ENCODE data around the gene DCDC2B. TPM values are rescaled to one million over a fixed set of nuclear protein-coding genes. Genes with fewer than 3 reads are reported as not detected.

Gene DCDC2B
- total RNA-seq, 1 experiment from 2014 or later = not detected

DNA sequence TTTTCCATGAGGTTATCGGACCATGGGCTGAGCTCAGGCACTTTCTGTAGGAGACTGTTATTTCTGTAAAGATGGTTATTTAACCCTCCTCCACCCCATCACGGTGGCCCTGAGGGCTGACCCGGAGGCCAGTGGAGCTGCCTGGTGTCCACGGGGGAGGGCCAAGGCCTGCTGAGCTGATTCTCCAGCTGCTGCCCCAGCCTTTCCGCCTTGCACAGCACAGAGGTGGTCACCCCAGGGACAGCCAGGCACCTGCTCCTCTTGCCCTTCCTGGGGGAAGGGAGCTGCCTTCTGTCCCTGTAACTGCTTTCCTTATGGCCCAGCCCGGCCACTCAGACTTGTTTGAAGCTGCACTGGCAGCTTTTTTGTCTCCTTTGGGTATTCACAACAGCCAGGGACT, 11.1 kb upstream of the DCDC2B start:
- H3K36me3 ChIP-seq (ENCODE audit: insufficient read depth, low read length, poor library complexity, severe bottlenecking) = peaks cover 44% of the 10 kb centered on the region
- CTCF ChIA-PET = no interaction called here

DNA sequence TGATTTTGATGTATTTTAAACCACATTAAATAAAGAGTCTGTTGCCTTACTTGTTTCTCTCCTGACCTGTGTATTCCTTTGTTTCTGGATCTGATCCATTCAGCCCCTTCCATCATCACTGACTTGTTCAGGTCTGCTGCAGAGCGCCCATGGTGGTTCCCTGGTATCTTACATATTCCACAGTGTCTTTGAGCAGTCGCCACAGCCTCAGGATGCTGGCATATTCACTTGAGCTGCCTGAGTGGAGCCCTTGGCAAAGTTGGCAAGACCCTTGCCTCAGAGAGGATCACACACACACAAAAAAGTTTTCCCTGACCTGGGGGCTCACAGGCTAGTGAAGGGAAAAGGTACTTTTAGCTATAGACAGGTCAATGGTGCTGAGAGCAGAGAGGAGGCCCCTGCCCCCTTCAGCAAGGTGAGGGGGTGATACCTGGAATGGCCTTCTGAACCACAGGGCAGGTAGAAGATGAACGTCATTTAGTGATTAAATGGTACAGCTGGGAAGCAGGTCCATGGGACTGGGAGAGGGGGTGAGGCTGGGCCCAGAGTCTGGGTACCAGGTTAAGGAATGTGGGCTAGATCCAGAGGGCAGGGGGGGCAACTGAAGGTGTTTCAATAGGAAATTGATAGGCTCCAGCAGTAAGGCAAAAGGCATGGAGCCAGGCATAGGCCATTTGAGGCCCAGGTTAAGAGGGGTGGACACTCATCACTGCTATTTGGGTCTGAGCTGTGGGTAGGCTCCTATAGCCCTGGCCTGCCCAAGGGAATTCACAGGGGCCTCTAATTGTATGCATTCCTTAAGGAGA, 10.4 kb upstream of the DCDC2B start:
- Histone ChIP-seq H3K4me1 (ENCODE audit: insufficient read depth, low read length, poor library complexity, severe bottlenecking) (peaks cover 14% of the 10 kb centered on the region), H3K27ac (ENCODE audit: low read depth, low read length, poor library complexity, severe bottlenecking) (no peak overlapping the region), H3K36me3 (ENCODE audit: insufficient read depth, low read length, poor library complexity, severe bottlenecking) (peaks cover 38% of the 10 kb centered on the region), H3K9me3 (ENCODE audit: low read depth, low read length, poor library complexity, severe bottlenecking) (no peaks in the 10 kb centered on the region), H3K27me3 (replicated peaks; ENCODE audit: insufficient read depth, low read depth, low read length, poor library complexity) (no peaks in the 10 kb centered on the region), H3K4me3 (ENCODE audit: low read depth, low read length, poor library complexity, severe bottlenecking) (no peak overlapping the region)
- ChIA-PET CTCF (no interaction called here), POLR2A (ENCODE audit: low non-redundant PET) (no interaction called here)
- intact Hi-C loops (cut with micrococcal nuclease; ENCODE audit: unreplicated experiment) = no loop called here
- no peak for DNase-seq (ENCODE audit: low spot score)
- no TSS peak for BruUV-seq (replicated peaks)
- TF ChIP-seq, protein P1, sequence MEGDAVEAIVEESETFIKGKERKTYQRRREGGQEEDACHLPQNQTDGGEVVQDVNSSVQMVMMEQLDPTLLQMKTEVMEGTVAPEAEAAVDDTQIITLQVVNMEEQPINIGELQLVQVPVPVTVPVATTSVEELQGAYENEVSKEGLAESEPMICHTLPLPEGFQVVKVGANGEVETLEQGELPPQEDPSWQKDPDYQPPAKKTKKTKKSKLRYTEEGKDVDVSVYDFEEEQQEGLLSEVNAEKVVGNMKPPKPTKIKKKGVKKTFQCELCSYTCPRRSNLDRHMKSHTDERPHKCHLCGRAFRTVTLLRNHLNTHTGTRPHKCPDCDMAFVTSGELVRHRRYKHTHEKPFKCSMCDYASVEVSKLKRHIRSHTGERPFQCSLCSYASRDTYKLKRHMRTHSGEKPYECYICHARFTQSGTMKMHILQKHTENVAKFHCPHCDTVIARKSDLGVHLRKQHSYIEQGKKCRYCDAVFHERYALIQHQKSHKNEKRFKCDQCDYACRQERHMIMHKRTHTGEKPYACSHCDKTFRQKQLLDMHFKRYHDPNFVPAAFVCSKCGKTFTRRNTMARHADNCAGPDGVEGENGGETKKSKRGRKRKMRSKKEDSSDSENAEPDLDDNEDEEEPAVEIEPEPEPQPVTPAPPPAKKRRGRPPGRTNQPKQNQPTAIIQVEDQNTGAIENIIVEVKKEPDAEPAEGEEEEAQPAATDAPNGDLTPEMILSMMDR (conservative IDR thresholded peaks at IDR 0.05; ENCODE audit: low read depth, low read length) = no peak
- TF ChIP-seq EZH2 (IDR thresholded peaks at IDR 0.05; ENCODE audit: borderline replicate concordance, low read depth, low read length, poor library complexity, severe bottlenecking) = no peak

More for the DNA sequence above, 11.1 kb upstream of the DCDC2B start:
- no peak for DNase-seq (ENCODE audit: low spot score)
- Histone ChIP-seq H3K9me3 (ENCODE audit: low read depth, low read length, poor library complexity, severe bottlenecking) (no peaks in the 10 kb centered on the region), H3K4me1 (ENCODE audit: insufficient read depth, low read length, poor library complexity, severe bottlenecking) (peaks cover 14% of the 10 kb centered on the region), H3K4me3 (ENCODE audit: low read depth, low read length, poor library complexity, severe bottlenecking) (no peak overlapping the region), H3K27me3 (replicated peaks; ENCODE audit: insufficient read depth, low read depth, low read length, poor library complexity) (no peaks in the 10 kb centered on the region), H3K27ac (ENCODE audit: low read depth, low read length, poor library complexity, severe bottlenecking) (no peak overlapping the region)
- TF ChIP-seq EZH2 (IDR thresholded peaks at IDR 0.05; ENCODE audit: borderline replicate concordance, low read depth, low read length, poor library complexity, severe bottlenecking) = no peak
- TF ChIP-seq, protein P1 (conservative IDR thresholded peaks at IDR 0.05; ENCODE audit: low read depth, low read length) = no peak
- no TSS peak for BruUV-seq (replicated peaks)
- POLR2A ChIA-PET (ENCODE audit: low non-redundant PET) = no interaction called here
- intact Hi-C loops (cut with micrococcal nuclease; ENCODE audit: unreplicated experiment) = no loop called here

DNA sequence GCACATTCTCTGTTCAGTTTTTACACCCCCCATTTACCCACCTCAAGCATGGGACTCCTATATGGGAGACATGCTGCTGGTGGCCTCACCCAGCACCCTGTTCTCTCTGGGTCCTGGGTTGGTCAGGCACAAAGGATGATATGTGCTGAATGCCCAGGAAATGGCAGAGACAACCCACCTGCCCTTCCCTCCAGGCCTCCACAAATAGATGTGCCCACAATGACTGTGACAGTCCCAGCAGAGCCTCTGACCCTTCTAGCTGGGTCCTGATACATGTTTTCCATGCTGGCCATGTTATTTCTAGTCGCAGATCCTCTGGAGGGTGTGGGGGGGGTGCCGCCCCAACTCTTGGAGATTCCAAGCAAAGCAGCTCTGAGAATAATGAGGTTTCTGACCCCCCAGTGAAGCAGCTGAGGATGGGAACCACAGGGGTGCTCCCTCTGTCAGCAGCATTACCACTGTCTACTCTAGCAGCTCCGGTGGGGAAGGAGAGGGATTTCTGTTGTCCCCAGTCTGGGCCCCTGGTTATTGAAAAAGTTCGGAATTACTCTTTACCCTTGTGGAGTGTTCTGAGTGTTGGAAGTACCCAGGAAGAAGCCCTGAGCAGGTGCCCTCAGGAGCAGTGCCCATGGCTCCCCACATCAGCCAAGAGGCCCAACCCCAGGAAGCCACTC, 9.7 kb upstream of the DCDC2B start:
- ChIA-PET CTCF (no interaction called here), POLR2A (ENCODE audit: low non-redundant PET) (no interaction called here)
- no peaks in the 10 kb centered on the region for H3K9me3 ChIP-seq (ENCODE audit: low read depth, low read length, poor library complexity, severe bottlenecking)
- H3K4me1 ChIP-seq (ENCODE audit: insufficient read depth, low read length, poor library complexity, severe bottlenecking) = peaks cover 14% of the 10 kb centered on the region
- no peaks in the 10 kb centered on the region for H3K27me3 ChIP-seq (replicated peaks; ENCODE audit: insufficient read depth, low read depth, low read length, poor library complexity)
- DNase-seq (ENCODE audit: low spot score) = no peak
- no peak overlapping the region for H3K4me3 ChIP-seq (ENCODE audit: low read depth, low read length, poor library complexity, severe bottlenecking)
- TF ChIP-seq, protein P1 (conservative IDR thresholded peaks at IDR 0.05; ENCODE audit: low read depth, low read length) = no peak
- no peak for TF ChIP-seq EZH2 (IDR thresholded peaks at IDR 0.05; ENCODE audit: borderline replicate concordance, low read depth, low read length, poor library complexity, severe bottlenecking)
- intact Hi-C loops (cut with micrococcal nuclease; ENCODE audit: unreplicated experiment) = no loop called here
- peaks cover 32% of the 10 kb centered on the region for H3K36me3 ChIP-seq (ENCODE audit: insufficient read depth, low read length, poor library complexity, severe bottlenecking)
- H3K27ac ChIP-seq (ENCODE audit: low read depth, low read length, poor library complexity, severe bottlenecking) = peak overlapping the region; percentile 75
- BruUV-seq (replicated peaks) = no TSS peak

Data from A673 (cell line).